HepG2 (cell line): Measurements from ENCODE around the gene RREB1. TPM values are rescaled to one million over a fixed set of nuclear protein-coding genes. Genes with fewer than 3 reads are reported as not detected.
A peak's percentile ranks its signal among the peaks of the same experiment; 100 is the strongest.

Experiments used
- ATF7-NPFF ChIP-seq: sonication (generic); formaldehyde crosslinking; IDR thresholded peaks from 2 replicates; pipeline ENCODE4 v1.8.1; 2023; ENCODE audit warnings: mild to moderate bottlenecking, low read depth, missing genetic modification reagents, moderate library complexity
- CEBPG ChIP-seq: IDR thresholded peaks from 2 replicates; pipeline ENCODE4 v1.6.1; 2016
- HMG20B ChIP-seq: conservative IDR thresholded peaks from 2 replicates; pipeline ENCODE4 v1.6.1; 2016; ENCODE audit warnings: missing genetic modification reagents, missing compliant biosample characterization
- HMGA1 ChIP-seq: sonication (generic); formaldehyde crosslinking; conservative IDR thresholded peaks from 2 replicates; pipeline ENCODE4 v1.4.0; 2020; ENCODE audit warnings: missing genetic modification reagents
- HOXD1 ChIP-seq: sonication (generic); formaldehyde crosslinking; IDR thresholded peaks from 2 replicates; pipeline ENCODE4 v1.5.0; 2020; ENCODE audit warnings: missing genetic modification reagents
- MATR3 ChIP-seq: sonication (generic); formaldehyde crosslinking; IDR thresholded peaks from 2 replicates; pipeline ENCODE4 v1.4.0; 2020; ENCODE audit warnings: missing genetic modification reagents
- NFIC ChIP-seq: IDR thresholded peaks from 2 replicates; pipeline ENCODE4 v1.6.1; 2012; ENCODE audit warnings: mild to moderate bottlenecking, low read length, inconsistent platforms
- NFRKB ChIP-seq: fragments of 450-650 bp; IDR thresholded peaks from 2 replicates; pipeline ENCODE4 v1.6.1; 2017
- NR1H2 ChIP-seq: sonication (generic); formaldehyde crosslinking; IDR thresholded peaks from 2 replicates; pipeline ENCODE4 v1.8.1; 2022; ENCODE audit warnings: low read depth, missing genetic modification reagents, borderline replicate concordance
- NRL ChIP-seq: sonication (generic); formaldehyde crosslinking; IDR thresholded peaks from 2 replicates; pipeline ENCODE4 v1.5.0; 2020; ENCODE audit warnings: missing genetic modification reagents, mild to moderate bottlenecking, moderate library complexity, borderline replicate concordance
- PHF5A ChIP-seq: IDR thresholded peaks from one replicate; pipeline ENCODE4 v1.6.1; 2018; ENCODE audit warnings: low read depth, missing genetic modification reagents; ENCODE audit not compliant: unreplicated experiment
- SIN3A ChIP-seq: IDR thresholded peaks from 2 replicates; pipeline ENCODE4 v1.6.1; 2011; ENCODE audit warnings: low read depth, mild to moderate bottlenecking, control low read depth, low read length, borderline replicate concordance
- ZNF232 ChIP-seq: sonication (generic); formaldehyde crosslinking; IDR thresholded peaks from 2 replicates; pipeline ENCODE4 v1.4.0; 2020; ENCODE audit warnings: missing genetic modification reagents, borderline replicate concordance
- ZNF33B ChIP-seq: sonication (generic); formaldehyde crosslinking; IDR thresholded peaks from 2 replicates; pipeline ENCODE4 v1.5.1; 2020; ENCODE audit warnings: mild to moderate bottlenecking, missing genetic modification reagents
- ZNF441 ChIP-seq: sonication (generic); formaldehyde crosslinking; IDR thresholded peaks from 2 replicates; pipeline ENCODE4 v1.7.0; 2021; ENCODE audit warnings: missing genetic modification reagents, borderline replicate concordance
- ZNF451 ChIP-seq: sonication (generic); formaldehyde crosslinking; IDR thresholded peaks from 2 replicates; pipeline ENCODE4 v1.5.0; 2020; ENCODE audit warnings: mild to moderate bottlenecking, missing genetic modification reagents
- ZNF629 ChIP-seq: sonication (generic); formaldehyde crosslinking; conservative IDR thresholded peaks from 2 replicates; pipeline ENCODE4 v1.5.0; 2020; ENCODE audit warnings: missing genetic modification reagents
- ZNF766 ChIP-seq: sonication (generic); formaldehyde crosslinking; IDR thresholded peaks from 2 replicates; pipeline ENCODE4 v1.5.0; 2020; ENCODE audit warnings: missing genetic modification reagents, borderline replicate concordance
- ZNF816 ChIP-seq: sonication (generic); formaldehyde crosslinking; IDR thresholded peaks from 2 replicates; pipeline ENCODE4 v1.8.0; 2022; ENCODE audit warnings: missing genetic modification reagents, mild to moderate bottlenecking, borderline replicate concordance
- polyA plus RNA-seq, 8 experiments: library from polyadenylated mRNA; depleted of rRNA in 3 of 8; stranded (reverse) in 7 of 8; unstranded in 1 of 8; fragments of >200 nt; fragmentation: Illumina TruSeq in 4 of 8; extraction: Trizol in 4 of 8; gene quantifications; 2 replicates each; pipeline versions ENCODE4 v1.2.1 to v1.2.3, GENCODE V29; 2011 to 2016; ENCODE audit warnings: low read depth in 4 of 8, missing spikeins in 1 of 8, mixed read lengths in 1 of 8; ENCODE audit not compliant: insufficient read depth in 1 of 8
- total RNA-seq, 5 experiments: library from RNA; depleted of rRNA; stranded (reverse); fragments of >200 nt; fragmentation: Illumina TruSeq; extraction: Trizol; gene quantifications; 2 replicates each; pipeline ENCODE4 v1.2.3, GENCODE V29; 2016; ENCODE audit warnings: low read depth in 1 of 5
- TF ChIP-seq, protein P1 (sequence below): sonication (generic); formaldehyde crosslinking; conservative IDR thresholded peaks from 2 replicates; pipeline ENCODE4 v1.4.0; 2020; ENCODE audit warnings: mild to moderate bottlenecking, missing genetic modification reagents, moderate library complexity
- TF ChIP-seq, protein P2 (sequence below): sonication (generic); formaldehyde crosslinking; IDR thresholded peaks from one replicate; pipeline ENCODE4 v1.5.1; 2020; ENCODE audit warnings: mild to moderate bottlenecking, missing genetic modification reagents; ENCODE audit errors: not compliant biosample characterization

Gene RREB1
- total and polyA plus RNA-seq, 2 of the 13 experiments (the other 11 are each of a cell fraction or from before 2014, with no cell fraction given) = 6.1 to 23.2 TPM

DNA sequence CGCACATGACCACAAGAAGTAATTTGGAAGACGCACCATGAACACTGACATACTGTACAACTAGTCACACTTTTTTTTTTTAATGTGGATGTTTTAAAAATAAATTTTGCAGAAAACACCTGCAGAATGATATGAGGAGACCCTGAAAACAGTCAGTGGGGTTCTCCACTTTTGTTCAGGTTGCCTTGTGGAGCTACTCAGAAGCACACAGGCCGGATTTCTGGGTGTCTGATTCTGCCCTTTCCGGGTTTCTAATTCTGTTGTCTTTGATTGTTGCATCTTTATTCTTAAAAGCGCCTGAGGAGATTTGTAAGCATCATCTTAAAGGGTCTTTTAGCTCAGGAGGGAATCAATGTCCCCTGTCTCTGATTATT is 130.8 kb downstream of the RREB1 start (continued):
- TF ChIP-seq HMGA1 (CRISPR knock-in tag) = no peak
- TF ChIP-seq NFIC = no peak
- TF ChIP-seq PHF5A = no peak
- TF ChIP-seq NRL (CRISPR knock-in tag) = no peak
- TF ChIP-seq, protein P1, sequence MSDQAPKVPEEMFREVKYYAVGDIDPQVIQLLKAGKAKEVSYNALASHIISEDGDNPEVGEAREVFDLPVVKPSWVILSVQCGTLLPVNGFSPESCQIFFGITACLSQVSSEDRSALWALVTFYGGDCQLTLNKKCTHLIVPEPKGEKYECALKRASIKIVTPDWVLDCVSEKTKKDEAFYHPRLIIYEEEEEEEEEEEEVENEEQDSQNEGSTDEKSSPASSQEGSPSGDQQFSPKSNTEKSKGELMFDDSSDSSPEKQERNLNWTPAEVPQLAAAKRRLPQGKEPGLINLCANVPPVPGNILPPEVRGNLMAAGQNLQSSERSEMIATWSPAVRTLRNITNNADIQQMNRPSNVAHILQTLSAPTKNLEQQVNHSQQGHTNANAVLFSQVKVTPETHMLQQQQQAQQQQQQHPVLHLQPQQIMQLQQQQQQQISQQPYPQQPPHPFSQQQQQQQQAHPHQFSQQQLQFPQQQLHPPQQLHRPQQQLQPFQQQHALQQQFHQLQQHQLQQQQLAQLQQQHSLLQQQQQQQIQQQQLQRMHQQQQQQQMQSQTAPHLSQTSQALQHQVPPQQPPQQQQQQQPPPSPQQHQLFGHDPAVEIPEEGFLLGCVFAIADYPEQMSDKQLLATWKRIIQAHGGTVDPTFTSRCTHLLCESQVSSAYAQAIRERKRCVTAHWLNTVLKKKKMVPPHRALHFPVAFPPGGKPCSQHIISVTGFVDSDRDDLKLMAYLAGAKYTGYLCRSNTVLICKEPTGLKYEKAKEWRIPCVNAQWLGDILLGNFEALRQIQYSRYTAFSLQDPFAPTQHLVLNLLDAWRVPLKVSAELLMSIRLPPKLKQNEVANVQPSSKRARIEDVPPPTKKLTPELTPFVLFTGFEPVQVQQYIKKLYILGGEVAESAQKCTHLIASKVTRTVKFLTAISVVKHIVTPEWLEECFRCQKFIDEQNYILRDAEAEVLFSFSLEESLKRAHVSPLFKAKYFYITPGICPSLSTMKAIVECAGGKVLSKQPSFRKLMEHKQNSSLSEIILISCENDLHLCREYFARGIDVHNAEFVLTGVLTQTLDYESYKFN = no peak
- TF ChIP-seq NR1H2 (CRISPR knock-in tag) = no peak
- no peak for TF ChIP-seq ZNF441 (CRISPR knock-in tag)
- no peak for TF ChIP-seq ZNF629 (CRISPR knock-in tag)
- TF ChIP-seq CEBPG (CRISPR knock-in tag) = no peak
- TF ChIP-seq, protein P2, sequence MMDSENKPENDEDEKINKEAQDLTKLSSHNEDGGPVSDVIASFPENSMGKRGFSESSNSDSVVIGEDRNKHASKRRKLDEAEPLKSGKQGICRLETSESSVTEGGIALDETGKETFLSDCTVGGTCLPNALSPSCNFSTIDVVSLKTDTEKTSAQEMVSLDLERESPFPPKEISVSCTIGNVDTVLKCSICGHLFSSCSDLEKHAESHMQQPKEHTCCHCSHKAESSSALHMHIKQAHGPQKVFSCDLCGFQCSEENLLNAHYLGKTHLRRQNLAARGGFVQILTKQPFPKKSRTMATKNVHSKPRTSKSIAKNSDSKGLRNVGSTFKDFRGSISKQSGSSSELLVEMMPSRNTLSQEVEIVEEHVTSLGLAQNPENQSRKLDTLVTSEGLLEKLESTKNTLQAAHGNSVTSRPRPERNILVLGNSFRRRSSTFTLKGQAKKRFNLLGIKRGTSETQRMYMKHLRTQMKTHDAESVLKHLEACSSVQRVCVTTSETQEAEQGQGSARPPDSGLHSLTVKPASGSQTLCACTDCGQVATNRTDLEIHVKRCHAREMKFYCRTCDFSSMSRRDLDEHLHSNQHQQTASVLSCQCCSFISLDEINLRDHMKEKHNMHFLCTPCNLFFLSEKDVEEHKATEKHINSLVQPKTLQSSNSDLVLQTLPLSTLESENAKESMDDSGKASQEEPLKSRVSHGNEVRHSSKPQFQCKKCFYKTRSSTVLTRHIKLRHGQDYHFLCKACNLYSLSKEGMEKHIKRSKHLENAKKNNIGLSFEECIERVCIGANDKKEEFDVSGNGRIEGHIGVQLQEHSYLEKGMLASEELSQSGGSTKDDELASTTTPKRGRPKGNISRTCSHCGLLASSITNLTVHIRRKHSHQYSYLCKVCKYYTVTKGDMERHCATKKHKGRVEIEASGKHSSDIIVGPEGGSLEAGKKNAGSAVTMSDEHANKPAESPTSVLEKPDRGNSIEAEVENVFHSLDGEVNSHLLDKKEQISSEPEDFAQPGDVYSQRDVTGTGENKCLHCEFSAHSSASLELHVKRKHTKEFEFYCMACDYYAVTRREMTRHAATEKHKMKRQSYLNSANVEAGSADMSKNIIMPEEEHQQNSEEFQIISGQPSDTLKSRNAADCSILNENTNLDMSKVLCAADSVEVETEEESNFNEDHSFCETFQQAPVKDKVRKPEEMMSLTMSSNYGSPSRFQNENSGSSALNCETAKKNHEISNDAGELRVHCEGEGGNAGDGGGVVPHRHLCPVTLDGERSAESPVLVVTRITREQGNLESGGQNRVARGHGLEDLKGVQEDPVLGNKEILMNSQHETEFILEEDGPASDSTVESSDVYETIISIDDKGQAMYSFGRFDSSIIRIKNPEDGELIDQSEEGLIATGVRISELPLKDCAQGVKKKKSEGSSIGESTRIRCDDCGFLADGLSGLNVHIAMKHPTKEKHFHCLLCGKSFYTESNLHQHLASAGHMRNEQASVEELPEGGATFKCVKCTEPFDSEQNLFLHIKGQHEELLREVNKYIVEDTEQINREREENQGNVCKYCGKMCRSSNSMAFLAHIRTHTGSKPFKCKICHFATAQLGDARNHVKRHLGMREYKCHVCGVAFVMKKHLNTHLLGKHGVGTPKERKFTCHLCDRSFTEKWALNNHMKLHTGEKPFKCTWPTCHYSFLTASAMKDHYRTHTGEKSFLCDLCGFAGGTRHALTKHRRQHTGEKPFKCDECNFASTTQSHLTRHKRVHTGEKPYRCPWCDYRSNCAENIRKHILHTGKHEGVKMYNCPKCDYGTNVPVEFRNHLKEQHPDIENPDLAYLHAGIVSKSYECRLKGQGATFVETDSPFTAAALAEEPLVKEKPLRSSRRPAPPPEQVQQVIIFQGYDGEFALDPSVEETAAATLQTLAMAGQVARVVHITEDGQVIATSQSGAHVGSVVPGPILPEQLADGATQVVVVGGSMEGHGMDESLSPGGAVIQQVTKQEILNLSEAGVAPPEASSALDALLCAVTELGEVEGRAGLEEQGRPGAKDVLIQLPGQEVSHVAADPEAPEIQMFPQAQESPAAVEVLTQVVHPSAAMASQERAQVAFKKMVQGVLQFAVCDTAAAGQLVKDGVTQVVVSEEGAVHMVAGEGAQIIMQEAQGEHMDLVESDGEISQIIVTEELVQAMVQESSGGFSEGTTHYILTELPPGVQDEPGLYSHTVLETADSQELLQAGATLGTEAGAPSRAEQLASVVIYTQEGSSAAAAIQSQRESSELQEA (CRISPR knock-in tag) = no peak
- TF ChIP-seq HMG20B (CRISPR knock-in tag) = no peak
- no peak for TF ChIP-seq NFRKB
- peak; percentile 47; the same call in 1 of the 2 replicates for TF ChIP-seq HOXD1 (CRISPR knock-in tag)
- no peak for TF ChIP-seq ZNF33B (CRISPR knock-in tag)
- no peak for TF ChIP-seq ZNF451
- TF ChIP-seq ZNF816 = 0 out of 2 replicates have a peak, but pooled peaks have one; percentile 48
- TF ChIP-seq SIN3A = no peak
- TF ChIP-seq ZNF232 = no peak
- no peak for TF ChIP-seq MATR3 (CRISPR knock-in tag)
- TF ChIP-seq ATF7-NPFF (CRISPR knock-in tag) = no peak
- TF ChIP-seq ZNF766 (CRISPR knock-in tag) = peak; percentile 53; the same call in 1 of the 2 replicates
